ENCODE results near the gene ZFP64.

DNA sequence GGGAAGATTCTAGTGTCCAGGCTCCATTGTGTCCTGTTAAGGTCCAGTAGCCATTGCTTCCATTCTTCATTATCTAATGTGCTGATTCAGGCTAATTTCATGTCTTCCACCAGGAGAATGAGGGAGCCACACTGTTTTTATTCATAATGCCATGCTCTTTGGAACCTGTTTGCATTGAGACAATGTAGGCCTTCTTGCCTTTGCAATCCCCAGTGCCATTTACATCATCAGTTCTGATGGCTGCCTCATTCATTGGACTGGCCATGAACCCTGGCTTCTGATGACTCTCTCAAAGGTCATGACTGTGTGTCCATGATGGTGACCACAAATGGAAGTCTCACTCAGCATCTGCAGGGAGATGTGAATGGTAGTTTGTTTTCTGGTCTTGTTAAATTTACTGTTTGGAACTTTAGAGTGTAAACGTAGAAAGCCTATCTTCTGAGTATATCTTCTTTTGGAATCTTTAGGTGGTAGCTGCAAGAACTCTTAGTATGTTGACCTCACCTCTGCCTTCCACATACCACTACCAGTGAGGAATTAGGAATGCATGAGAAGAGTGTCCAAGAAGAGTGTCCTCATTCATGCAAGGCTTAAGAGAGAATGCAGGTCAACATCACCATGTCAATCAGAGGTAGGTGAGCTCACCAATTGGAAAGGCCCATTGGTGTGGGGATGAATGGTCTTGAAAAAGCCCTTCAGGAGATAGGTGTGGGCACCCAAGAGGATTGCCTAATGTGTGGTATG, 42.9 kb upstream of the ZFP64 start:
- TF ChIP-seq YY1 (IDR thresholded peaks at IDR 0.05; ENCODE audit: low read depth): no peak
- TF ChIP-seq TAF1 (IDR thresholded peaks at IDR 0.05; ENCODE audit: low read depth): no peak
- TF ChIP-seq EGR1 (IDR thresholded peaks at IDR 0.05): no peak
- TF ChIP-seq TCF12 (IDR thresholded peaks at IDR 0.05; ENCODE audit: low read depth): no peak

All from Ishikawa (cell line).